ENCODE data around the gene ARMC6. TPM values are rescaled to one million over a fixed set of nuclear protein-coding genes. Genes with fewer than 3 reads are reported as not detected.

The ARMC6 gene
- 10 to 100 TPM; 28.3 to 32.0 (median 28.7) TPM for total RNA-seq

- peaks cover 18 to 44% (median 21%) of the 10 kb centered on the region in 3 donors for H3K4me1 ChIP-seq
- TF ChIP-seq POLR2A (IDR thresholded peaks at IDR 0.05): peak in 3 of 4 donors; percentile 5 to 77 (median 64)
- TF ChIP-seq, protein P1, sequence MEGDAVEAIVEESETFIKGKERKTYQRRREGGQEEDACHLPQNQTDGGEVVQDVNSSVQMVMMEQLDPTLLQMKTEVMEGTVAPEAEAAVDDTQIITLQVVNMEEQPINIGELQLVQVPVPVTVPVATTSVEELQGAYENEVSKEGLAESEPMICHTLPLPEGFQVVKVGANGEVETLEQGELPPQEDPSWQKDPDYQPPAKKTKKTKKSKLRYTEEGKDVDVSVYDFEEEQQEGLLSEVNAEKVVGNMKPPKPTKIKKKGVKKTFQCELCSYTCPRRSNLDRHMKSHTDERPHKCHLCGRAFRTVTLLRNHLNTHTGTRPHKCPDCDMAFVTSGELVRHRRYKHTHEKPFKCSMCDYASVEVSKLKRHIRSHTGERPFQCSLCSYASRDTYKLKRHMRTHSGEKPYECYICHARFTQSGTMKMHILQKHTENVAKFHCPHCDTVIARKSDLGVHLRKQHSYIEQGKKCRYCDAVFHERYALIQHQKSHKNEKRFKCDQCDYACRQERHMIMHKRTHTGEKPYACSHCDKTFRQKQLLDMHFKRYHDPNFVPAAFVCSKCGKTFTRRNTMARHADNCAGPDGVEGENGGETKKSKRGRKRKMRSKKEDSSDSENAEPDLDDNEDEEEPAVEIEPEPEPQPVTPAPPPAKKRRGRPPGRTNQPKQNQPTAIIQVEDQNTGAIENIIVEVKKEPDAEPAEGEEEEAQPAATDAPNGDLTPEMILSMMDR (IDR thresholded peaks at IDR 0.05): peak in 4 of 6 experiments; percentile 7 to 27 (median 20)
- DNase-seq: no peak
Measured at GRCh38 chr19:19033426-19034203, at the start of gene ARMC6, which contains the start of gene SUGP2. ARMC6 (plus strand) TSS chr19:19033603; CDS start chr19:19034210, 607 bp downstream. SUGP2 (minus strand) TSS chr19:19033517; CDS start chr19:19031071, 2,446 bp downstream.

DNA sequence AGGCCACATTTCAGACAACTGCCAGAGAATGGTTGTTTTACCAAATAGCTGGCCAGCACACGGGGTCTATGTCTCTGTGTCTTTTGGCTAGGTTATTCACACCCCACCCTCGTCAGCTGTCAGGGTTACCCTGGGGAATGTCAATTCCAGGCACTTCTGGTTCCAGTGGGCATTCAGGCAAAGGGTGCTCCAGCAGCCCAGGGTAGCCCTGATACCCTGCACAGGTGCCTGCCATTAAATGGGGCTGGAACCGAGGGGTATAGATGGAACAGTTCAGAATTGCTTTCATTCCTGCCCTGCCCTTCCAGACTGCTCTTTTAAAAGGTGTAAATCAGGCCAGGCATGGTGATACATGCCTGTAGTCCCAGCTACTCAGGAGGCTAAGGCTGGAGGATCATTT is 49.2 kb upstream of the ARMC6 start:
- intact Hi-C loops (cut with DNase I): no loop called here
- H3K27ac ChIP-seq: no peak overlapping the region
- WGBS, 2 donors: 38 to 73% methylated on average over 1 to 3 of the region's 3 CpGs
- no peak for DNase-seq
- H3K4me3 ChIP-seq: no peak overlapping the region
- H3K27me3 ChIP-seq: peaks cover 0 to 60% (median 0%) of the 10 kb centered on the region in 4 donors
- no peaks in the 10 kb centered on the region for H3K9me3 ChIP-seq
- H3K36me3 ChIP-seq: no peaks in the 10 kb centered on the region
- peaks cover 0 to 35% (median 6%) of the 10 kb centered on the region in 3 donors for H3K4me1 ChIP-seq
- no peak for TF ChIP-seq POLR2A (IDR thresholded peaks at IDR 0.05)
- TF ChIP-seq, protein P1 (IDR thresholded peaks at IDR 0.05): no peak

More at GRCh38 chr19:19033426-19034203, at the start of gene ARMC6, which contains the start of gene SUGP2:
- 0 to 1% methylated on average over 6 to 13 of the region's 94 CpGs for WGBS, 2 donors
- H3K4me3 ChIP-seq: peak within 1 kb of the TSS; percentile 79 to 99 (median 88)
- H3K27me3 ChIP-seq: no peaks in the 10 kb centered on the region
- H3K9me3 ChIP-seq: no peaks in the 10 kb centered on the region
- peak within 1 kb of the TSS; percentile 88 to 99 (median 97) for H3K27ac ChIP-seq
- H3K36me3 ChIP-seq: peaks cover 1 to 35% (median 20%) of the 10 kb centered on the region in 3 donors
- intact Hi-C loops (cut with DNase I): no loop called here

- intact Hi-C loops (cut with DNase I): no loop called here
- Histone ChIP-seq H3K36me3 (peaks cover 0 to 2% (median 0%) of the 10 kb centered on the region in 3 donors), H3K27me3 (peaks cover 0 to 60% (median 0%) of the 10 kb centered on the region in 4 donors), H3K9me3 (no peaks in the 10 kb centered on the region), H3K27ac (peak overlapping the region in 2 of 4 donors; percentile 17 to 26), H3K4me3 (no peak overlapping the region), H3K4me1 (peaks cover 0 to 40% (median 6%) of the 10 kb centered on the region in 3 donors)
- 8 to 11% methylated on average over 5 to 7 of the region's 7 CpGs for WGBS, 2 donors
- TF ChIP-seq POLR2A (IDR thresholded peaks at IDR 0.05): no peak
- TF ChIP-seq, protein P1 (IDR thresholded peaks at IDR 0.05): no peak
- DNase-seq: no peak
Measured at GRCh38 chr19:18985257-18985656, 48.1 kb upstream of the ARMC6 start.

GRCh38 chr19:18987456-18987855 is 45.9 kb upstream of the ARMC6 start:
- H3K27me3 ChIP-seq: peaks cover 0 to 47% (median 0%) of the 10 kb centered on the region in 4 donors
- WGBS, 2 donors: 21 to 39% methylated on average over 3 to 4 of the region's 4 CpGs

More at GRCh38 chr19:18987456-18987855, 45.9 kb upstream of the ARMC6 start:
- Histone ChIP-seq H3K4me3 (no peak overlapping the region), H3K36me3 (peaks cover 0 to 23% (median 0%) of the 10 kb centered on the region in 3 donors), H3K27ac (no peak overlapping the region), H3K9me3 (no peaks in the 10 kb centered on the region), H3K4me1 (peaks cover 0 to 40% (median 6%) of the 10 kb centered on the region in 3 donors)
- intact Hi-C loops (cut with DNase I): no loop called here
- no peak for TF ChIP-seq POLR2A (IDR thresholded peaks at IDR 0.05)
- TF ChIP-seq, protein P1 (IDR thresholded peaks at IDR 0.05): no peak
- DNase-seq: no peak
